SK-N-MC (cell line): ENCODE results near the gene HAPSTR1.

Source experiments
- DNase-seq: peaks from one replicate; pipeline ENCODE4 v3.0.0-alpha.2; 2011; ENCODE audit warnings: low read depth, low spot score
- H3K27ac ChIP-seq: fragments of 200-600 bp; sonication (generic); 2 replicates; pipeline ENCODE4 v1.5.1; 2016; ENCODE audit warnings: mixed run types
- H3K36me3 ChIP-seq: fragments of 200-600 bp; sonication (generic); 2 replicates; pipeline ENCODE4 v1.6.1; 2017; ENCODE audit warnings: antibody characterized with exemption, low read length, mixed read lengths; ENCODE audit not compliant: insufficient read depth
- H3K4me3 ChIP-seq: fragments of 200-600 bp; sonication (generic); 2 replicates; pipeline ENCODE4 v1.5.1; 2016
- H3K9ac ChIP-seq: fragments of 200-600 bp; sonication (generic); 2 replicates; pipeline ENCODE4 v1.8.0; 2017; ENCODE audit warnings: mixed run types, mixed read lengths; ENCODE audit not compliant: insufficient read length
- H3K9me3 ChIP-seq: fragments of 200-600 bp; sonication (generic); 2 replicates; pipeline ENCODE4 v1.6.1; 2017; ENCODE audit warnings: low read depth, mild to moderate bottlenecking, antibody characterized with exemption, low read length, moderate library complexity, mixed read lengths
- EZH2 ChIP-seq: fragments of 200-600 bp; sonication (generic); IDR thresholded peaks from one replicate; pipeline ENCODE4 v1.6.1; 2017; ENCODE audit warnings: antibody characterized with exemption
- FOXP2 ChIP-seq: optimal IDR thresholded peaks from 2 replicates; pipeline ENCODE3; 2011; ENCODE audit warnings: mild to moderate bottlenecking, moderate library complexity; ENCODE audit not compliant: insufficient read depth; ENCODE audit errors: extremely low read length, control extremely low read depth
- POLR2AphosphoS5 ChIP-seq: IDR thresholded peaks from 2 replicates; pipeline ENCODE4 v1.6.1; 2012; ENCODE audit warnings: mild to moderate bottlenecking, low read depth, low read length, borderline replicate concordance

HAPSTR1 gene

GRCh38 chr16:9089660-9090059 lies 1.8 kb upstream of the HAPSTR1 start:
- Histone ChIP-seq H3K9ac (no peak overlapping the region), H3K27ac (peak overlapping the region; percentile 97), H3K36me3 (peaks cover 20% of the 10 kb centered on the region), H3K9me3 (no peaks in the 10 kb centered on the region), H3K4me3 (no peak overlapping the region)
- DNase-seq, result no peak
- TF ChIP-seq POLR2AphosphoS5 (no peak), FOXP2 (no peak), EZH2 (no peak)

- H3K9me3 ChIP-seq, result no peaks in the 10 kb centered on the region
- peak overlapping the region; percentile 68 for H3K9ac ChIP-seq
- no peak for DNase-seq
- peak overlapping the region; percentile 67 for H3K4me3 ChIP-seq
- TF ChIP-seq FOXP2 (no peak), POLR2AphosphoS5 (no peak), EZH2 (no peak)
- peak overlapping the region; percentile 97 for H3K27ac ChIP-seq
- peaks cover 27% of the 10 kb centered on the region for H3K36me3 ChIP-seq
Measured at GRCh38 chr16:9090101-9090959, 1.1 kb upstream of the HAPSTR1 start.

- Histone ChIP-seq H3K9me3 (no peaks in the 10 kb centered on the region), H3K4me3 (peak overlapping the region; percentile 95), H3K27ac (peak overlapping the region; percentile 86), H3K36me3 (peaks cover 43% of the 10 kb centered on the region), H3K9ac (peak overlapping the region; percentile 92)
- no peak for DNase-seq
- TF ChIP-seq POLR2AphosphoS5 (no peak), FOXP2 (no peak), EZH2 (no peak)
Measured at GRCh38 chr16:9091867-9092281, 430 bp downstream of the HAPSTR1 start.

- peak overlapping the region; percentile 86 for H3K27ac ChIP-seq
Measured at GRCh38 chr16:9092282-9092977, 986 bp downstream of the HAPSTR1 start.

GRCh38 chr16:9092978-9093344 lies 1.5 kb downstream of the HAPSTR1 start:
- DNase-seq, result no peak
- H3K9me3 ChIP-seq, result no peaks in the 10 kb centered on the region
- peak overlapping the region; percentile 86 for H3K27ac ChIP-seq
- peaks cover 52% of the 10 kb centered on the region for H3K36me3 ChIP-seq
- TF ChIP-seq EZH2 (no peak), FOXP2 (no peak), POLR2AphosphoS5 (no peak)
- peak overlapping the region; percentile 95 for H3K4me3 ChIP-seq
- peak overlapping the region; percentile 92 for H3K9ac ChIP-seq

More at GRCh38 chr16:9092282-9092977, 986 bp downstream of the HAPSTR1 start:
- peaks cover 46% of the 10 kb centered on the region for H3K36me3 ChIP-seq
- no peaks in the 10 kb centered on the region for H3K9me3 ChIP-seq
- no peak for DNase-seq
- TF ChIP-seq FOXP2 (no peak), POLR2AphosphoS5 (no peak), EZH2 (no peak)
- H3K4me3 ChIP-seq, result peak overlapping the region; percentile 95
- peak overlapping the region; percentile 92 for H3K9ac ChIP-seq

- peak overlapping the region; percentile 95 for H3K4me3 ChIP-seq
- no peak for DNase-seq
- no peaks in the 10 kb centered on the region for H3K9me3 ChIP-seq
- no peak overlapping the region for H3K27ac ChIP-seq
- H3K9ac ChIP-seq, result peak overlapping the region; percentile 92
- peaks cover 64% of the 10 kb centered on the region for H3K36me3 ChIP-seq
- TF ChIP-seq FOXP2, result no peak
- TF ChIP-seq EZH2, result no peak
- no peak for TF ChIP-seq POLR2AphosphoS5
Measured at GRCh38 chr16:9094011-9094846, 2.8 kb downstream of the HAPSTR1 start.

- no peak for DNase-seq
- Histone ChIP-seq H3K4me3 (peak overlapping the region; percentile 95), H3K27ac (no peak overlapping the region), H3K36me3 (peaks cover 74% of the 10 kb centered on the region), H3K9ac (peak overlapping the region; percentile 92), H3K9me3 (no peaks in the 10 kb centered on the region)
- TF ChIP-seq POLR2AphosphoS5, result no peak
- no peak for TF ChIP-seq FOXP2
- no peak for TF ChIP-seq EZH2
Measured at GRCh38 chr16:9095171-9095570, 3.7 kb downstream of the HAPSTR1 start.
